Breast epithelium (tissue), 3 donors: ENCODE results near the gene IQGAP2.

Experiments used
- POLR2A ChIP-seq: fragments of 450-650 bp; IDR thresholded peaks from one replicate; pipeline ENCODE4 v1.6.1; 2016; ENCODE audit warnings: antibody characterized with exemption, mild to moderate bottlenecking, moderate library complexity
- TF ChIP-seq, protein P1 (sequence below), 3 donors: fragments of 450-650 bp; IDR thresholded peaks; one replicate each; pipeline ENCODE4 v1.5.1; 2016 to 2017; ENCODE audit warnings: antibody characterized with exemption in 3 of 3, mild to moderate bottlenecking in 3 of 3, moderate library complexity in 3 of 3

DNA sequence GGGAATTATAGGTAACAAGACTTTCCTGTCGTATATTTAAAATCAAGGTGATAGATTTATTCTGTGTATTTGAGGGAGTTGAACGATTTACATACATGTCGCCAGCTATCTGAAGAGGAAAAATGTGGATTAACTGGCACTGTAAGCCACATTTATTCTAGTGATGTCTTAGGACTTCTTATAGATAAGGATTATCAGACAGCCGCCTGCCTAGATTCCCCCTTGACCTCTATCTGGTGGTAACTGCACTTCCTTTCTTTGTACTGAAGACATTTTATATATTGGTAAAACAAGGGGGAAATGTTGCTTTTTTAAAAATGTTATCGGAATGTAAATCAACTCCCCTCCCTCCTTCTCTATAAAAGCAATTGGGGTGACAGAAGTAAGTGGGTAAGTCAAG lies 259.4 kb downstream of the IQGAP2 start:
- TF ChIP-seq, protein P1, sequence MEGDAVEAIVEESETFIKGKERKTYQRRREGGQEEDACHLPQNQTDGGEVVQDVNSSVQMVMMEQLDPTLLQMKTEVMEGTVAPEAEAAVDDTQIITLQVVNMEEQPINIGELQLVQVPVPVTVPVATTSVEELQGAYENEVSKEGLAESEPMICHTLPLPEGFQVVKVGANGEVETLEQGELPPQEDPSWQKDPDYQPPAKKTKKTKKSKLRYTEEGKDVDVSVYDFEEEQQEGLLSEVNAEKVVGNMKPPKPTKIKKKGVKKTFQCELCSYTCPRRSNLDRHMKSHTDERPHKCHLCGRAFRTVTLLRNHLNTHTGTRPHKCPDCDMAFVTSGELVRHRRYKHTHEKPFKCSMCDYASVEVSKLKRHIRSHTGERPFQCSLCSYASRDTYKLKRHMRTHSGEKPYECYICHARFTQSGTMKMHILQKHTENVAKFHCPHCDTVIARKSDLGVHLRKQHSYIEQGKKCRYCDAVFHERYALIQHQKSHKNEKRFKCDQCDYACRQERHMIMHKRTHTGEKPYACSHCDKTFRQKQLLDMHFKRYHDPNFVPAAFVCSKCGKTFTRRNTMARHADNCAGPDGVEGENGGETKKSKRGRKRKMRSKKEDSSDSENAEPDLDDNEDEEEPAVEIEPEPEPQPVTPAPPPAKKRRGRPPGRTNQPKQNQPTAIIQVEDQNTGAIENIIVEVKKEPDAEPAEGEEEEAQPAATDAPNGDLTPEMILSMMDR (IDR thresholded peaks at IDR 0.05), result no peak
- TF ChIP-seq POLR2A, result no peak
